ENCODE data around the gene DCBLD1. TPM values are rescaled to one million over a fixed set of nuclear protein-coding genes. Genes with fewer than 3 reads are reported as not detected.
"Not testable (repeated sequence)": the region's sequence is repeated elsewhere in the genome, so short reads cannot be mapped to it uniquely, and the experiment has no call there.

DCBLD1 gene
- total RNA-seq, 1 donor from 2014 or later, result 3.8 TPM

GRCh38 chr6:117468527-117468926 lies 13.9 kb upstream of the DCBLD1 start:
- DNase-seq (ENCODE audit: low spot score); intact Hi-C loops (cut with DNase I): not testable (repeated sequence)

- no peak for DNase-seq (ENCODE audit: low spot score)
- intact Hi-C loops (cut with DNase I), result no loop called here
Measured at GRCh38 chr6:117469356-117469755, 13.1 kb upstream of the DCBLD1 start.

- DNase-seq (ENCODE audit: low spot score), result no peak
- intact Hi-C loops (cut with DNase I), result no loop called here
Measured at GRCh38 chr6:117469791-117470190, 12.7 kb upstream of the DCBLD1 start.

- DNase-seq (ENCODE audit: low spot score), result no peak
- intact Hi-C loops (cut with DNase I), result no loop called here
Measured at GRCh38 chr6:117472667-117473066, 9.8 kb upstream of the DCBLD1 start.

GRCh38 chr6:117473401-117473800 lies 9.1 kb upstream of the DCBLD1 start:
- intact Hi-C loops (cut with DNase I), result no loop called here
- no peak for DNase-seq (ENCODE audit: low spot score)

GRCh38 chr6:117477988-117478852 lies 4.3 kb upstream of the DCBLD1 start:
- DNase-seq (ENCODE audit: low spot score), result no peak
- intact Hi-C loops (cut with DNase I), result loop anchor here (2.0 kb wide), 1 partner anchor 77 kb away; no protein-coding TSS in a partner anchor

GRCh38 chr6:117478853-117479231 lies 3.6 kb upstream of the DCBLD1 start:
- DNase-seq (ENCODE audit: low spot score), result no peak
- intact Hi-C loops (cut with DNase I), result loop anchor here (2.0 kb wide), 1 partner anchor 76 kb away; no protein-coding TSS in a partner anchor

GRCh38 chr6:117480651-117481050 lies 1.8 kb upstream of the DCBLD1 start:
- intact Hi-C loops (cut with DNase I), result no loop called here

GRCh38 chr6:117481278-117481925 lies 1.1 kb upstream of the DCBLD1 start:
- DNase-seq (ENCODE audit: low spot score), result no peak
- intact Hi-C loops (cut with DNase I), result no loop called here

More at GRCh38 chr6:117480651-117481050, 1.8 kb upstream of the DCBLD1 start:
- DNase-seq (ENCODE audit: low spot score), result no peak

- intact Hi-C loops (cut with DNase I), result loop anchor here (2.0 kb wide), 2 partner anchors 17 to 121 kb away; partner anchors contain the start of gene GOPC
- no peak for DNase-seq (ENCODE audit: low spot score)
Measured at GRCh38 chr6:117481926-117482239, 591 bp upstream of the DCBLD1 start.

- intact Hi-C loops (cut with DNase I), result loop anchor here (2.0 kb wide), 2 partner anchors 16 to 120 kb away; partner anchors contain the start of gene GOPC
- DNase-seq (ENCODE audit: low spot score), result peak; percentile 77
Measured at GRCh38 chr6:117483004-117483644, 650 bp downstream of the DCBLD1 start.

- no peak for DNase-seq (ENCODE audit: low spot score)
- intact Hi-C loops (cut with DNase I), result loop anchor here (2.0 kb wide), 2 partner anchors 15 to 119 kb away; partner anchors contain the start of gene GOPC
Measured at GRCh38 chr6:117483645-117484016, 1.2 kb downstream of the DCBLD1 start.

GRCh38 chr6:117484052-117484646 lies 1.7 kb downstream of the DCBLD1 start:
- intact Hi-C loops (cut with DNase I), result no loop called here
- no peak for DNase-seq (ENCODE audit: low spot score)

GRCh38 chr6:117485433-117485832 lies 3.0 kb downstream of the DCBLD1 start:
- intact Hi-C loops (cut with DNase I), result no loop called here
- no peak for DNase-seq (ENCODE audit: low spot score)

- intact Hi-C loops (cut with DNase I), result no loop called here
- DNase-seq (ENCODE audit: low spot score), result no peak
Measured at GRCh38 chr6:117487821-117488220, 5.3 kb downstream of the DCBLD1 start.

GRCh38 chr6:117489003-117489402 lies 6.5 kb downstream of the DCBLD1 start:
- intact Hi-C loops (cut with DNase I), result no loop called here
- DNase-seq (ENCODE audit: low spot score), result no peak

GRCh38 chr6:117491916-117492315 lies 9.4 kb downstream of the DCBLD1 start:
- DNase-seq (ENCODE audit: low spot score), result no peak
- intact Hi-C loops (cut with DNase I), result no loop called here

- DNase-seq (ENCODE audit: low spot score), result no peak
- intact Hi-C loops (cut with DNase I), result no loop called here
Measured at GRCh38 chr6:117493470-117493869, 11.0 kb downstream of the DCBLD1 start.

- no peak for DNase-seq (ENCODE audit: low spot score)
- intact Hi-C loops (cut with DNase I), result no loop called here
Measured at GRCh38 chr6:117494283-117494682, 11.8 kb downstream of the DCBLD1 start.

GRCh38 chr6:117494694-117495318 lies 12.3 kb downstream of the DCBLD1 start:
- DNase-seq (ENCODE audit: low spot score), result no peak
- intact Hi-C loops (cut with DNase I), result no loop called here
